ENCODE data around the gene METTL5.
"Not testable (repeated sequence)": the region's sequence is repeated elsewhere in the genome, so short reads cannot be mapped to it uniquely, and the experiment has no call there.

METTL5 gene

GRCh38 chr2:169824373-169825333 is at the start of gene METTL5:
Gene METTL5, minus strand, starts transcription at chr2:169824905. Its CDS starts 308 bp downstream, at chr2:169824597.
- peak within 1 kb of the TSS; percentile 74 for H3K4me3 ChIP-seq (ENCODE audit: low read depth, low read length)
- DNase-seq (ENCODE audit: low read depth), result no peak

GRCh38 chr2:169871994-169872393 is 47.3 kb upstream of the METTL5 start:
- DNase-seq (ENCODE audit: low read depth), result no peak
- no peak overlapping the region for H3K4me3 ChIP-seq (ENCODE audit: low read depth, low read length)

GRCh38 chr2:169871369-169871768 is 46.7 kb upstream of the METTL5 start:
- not testable (repeated sequence) for DNase-seq (ENCODE audit: low read depth); H3K4me3 ChIP-seq (ENCODE audit: low read depth, low read length)

GRCh38 chr2:169868951-169869350 is 44.2 kb upstream of the METTL5 start:
- H3K4me3 ChIP-seq (ENCODE audit: low read depth, low read length), result no peak overlapping the region
- DNase-seq (ENCODE audit: low read depth), result no peak

- DNase-seq (ENCODE audit: low read depth), result no peak
- no peak overlapping the region for H3K4me3 ChIP-seq (ENCODE audit: low read depth, low read length)
These were observed 42.9 kb upstream of the METTL5 start for GRCh38 chr2:169867579-169867978.

- not testable (repeated sequence) for H3K4me3 ChIP-seq (ENCODE audit: low read depth, low read length); DNase-seq (ENCODE audit: low read depth)
These were observed 41.5 kb upstream of the METTL5 start for GRCh38 chr2:169866230-169866629.

- DNase-seq (ENCODE audit: low read depth), result no peak
- no peak overlapping the region for H3K4me3 ChIP-seq (ENCODE audit: low read depth, low read length)
These were observed 40.8 kb upstream of the METTL5 start for GRCh38 chr2:169865492-169865891.

- H3K4me3 ChIP-seq (ENCODE audit: low read depth, low read length), result no peak overlapping the region
- DNase-seq (ENCODE audit: low read depth), result no peak
These were observed 38.1 kb upstream of the METTL5 start for GRCh38 chr2:169862816-169863215.

- DNase-seq (ENCODE audit: low read depth), result no peak
- H3K4me3 ChIP-seq (ENCODE audit: low read depth, low read length), result no peak overlapping the region
These were observed 35.4 kb upstream of the METTL5 start for GRCh38 chr2:169860149-169860548.

- DNase-seq (ENCODE audit: low read depth), result no peak
- no peak overlapping the region for H3K4me3 ChIP-seq (ENCODE audit: low read depth, low read length)
These were observed 34.7 kb upstream of the METTL5 start for GRCh38 chr2:169859423-169859822.

GRCh38 chr2:169855281-169856258 is 30.9 kb upstream of the METTL5 start:
- not testable (repeated sequence) for H3K4me3 ChIP-seq (ENCODE audit: low read depth, low read length); DNase-seq (ENCODE audit: low read depth)

GRCh38 chr2:169853041-169853668 is 28.4 kb upstream of the METTL5 start:
- no peak for DNase-seq (ENCODE audit: low read depth)
- H3K4me3 ChIP-seq (ENCODE audit: low read depth, low read length), result no peak overlapping the region

- no peak overlapping the region for H3K4me3 ChIP-seq (ENCODE audit: low read depth, low read length)
- DNase-seq (ENCODE audit: low read depth), result no peak
These were observed 25.0 kb upstream of the METTL5 start for GRCh38 chr2:169849710-169850109.

GRCh38 chr2:169848959-169849693 is 24.4 kb upstream of the METTL5 start:
- H3K4me3 ChIP-seq (ENCODE audit: low read depth, low read length), result not testable (repeated sequence)

GRCh38 chr2:169845016-169845415 is 20.3 kb upstream of the METTL5 start:
- no peak for DNase-seq (ENCODE audit: low read depth)
- no peak overlapping the region for H3K4me3 ChIP-seq (ENCODE audit: low read depth, low read length)

More at GRCh38 chr2:169848959-169849693, 24.4 kb upstream of the METTL5 start:
- not testable (repeated sequence) for DNase-seq (ENCODE audit: low read depth)

GRCh38 chr2:169841625-169842024 is 16.9 kb upstream of the METTL5 start:
- DNase-seq (ENCODE audit: low read depth); H3K4me3 ChIP-seq (ENCODE audit: low read depth, low read length): not testable (repeated sequence)

- no peak for DNase-seq (ENCODE audit: low read depth)
- H3K4me3 ChIP-seq (ENCODE audit: low read depth, low read length), result no peak overlapping the region
These were observed 16.0 kb upstream of the METTL5 start for GRCh38 chr2:169840747-169841142.

- DNase-seq (ENCODE audit: low read depth), result no peak
- H3K4me3 ChIP-seq (ENCODE audit: low read depth, low read length), result no peak overlapping the region
These were observed 15.4 kb upstream of the METTL5 start for GRCh38 chr2:169839954-169840746.
